ENCODE results near the gene SRD5A3. TPM values are rescaled to one million over a fixed set of nuclear protein-coding genes. Genes with fewer than 3 reads are reported as not detected.
"Not testable (repeated sequence)": the region's sequence is repeated elsewhere in the genome, so short reads cannot be mapped to it uniquely, and the experiment has no call there.

SRD5A3 gene
- total RNA-seq, 2 donors from 2014 or later: 5.4 to 6.4 TPM

GRCh38 chr4:55345054-55345453 is 988 bp upstream of the SRD5A3 start:
- H3K27ac ChIP-seq: no peak overlapping the region
- H3K9me3 ChIP-seq: no peaks in the 10 kb centered on the region
- DNase-seq (ENCODE audit: low spot score) (no peak), ATAC-seq (ENCODE audit: insufficient number of reproducible peaks, low FRiP score, low read depth) (no peak)
- no peaks in the 10 kb centered on the region for H3K27me3 ChIP-seq (replicated peaks; ENCODE audit: insufficient read depth)
- H3K36me3 ChIP-seq: no peaks in the 10 kb centered on the region
- H3K4me1 ChIP-seq (ENCODE audit: control insufficient read depth in 1 of 2, low read depth in 2 of 2): peaks cover 9 to 11% of the 10 kb centered on the region in 2 donors
- TF ChIP-seq CTCF (IDR thresholded peaks at IDR 0.05): no peak
- no peak overlapping the region for H3K4me3 ChIP-seq

GRCh38 chr4:55346851-55347255 is 811 bp downstream of the SRD5A3 start:
- peak overlapping the region; percentile 92 to 95 for H3K27ac ChIP-seq
- no peak for ATAC-seq (ENCODE audit: insufficient number of reproducible peaks, low FRiP score, low read depth)
- TF ChIP-seq CTCF (IDR thresholded peaks at IDR 0.05): no peak
- H3K9me3 ChIP-seq: no peaks in the 10 kb centered on the region
- H3K27me3 ChIP-seq (replicated peaks; ENCODE audit: insufficient read depth): no peaks in the 10 kb centered on the region
- peaks cover 9 to 11% of the 10 kb centered on the region in 2 donors for H3K4me1 ChIP-seq (ENCODE audit: control insufficient read depth in 1 of 2, low read depth in 2 of 2)
- H3K36me3 ChIP-seq: no peaks in the 10 kb centered on the region
- H3K4me3 ChIP-seq: peak overlapping the region; percentile 97
- no peak for DNase-seq (ENCODE audit: low spot score)

- Histone ChIP-seq H3K9me3 (no peaks in the 10 kb centered on the region), H3K27ac (peak overlapping the region; percentile 92 to 95), H3K4me3 (peak overlapping the region; percentile 97), H3K4me1 (ENCODE audit: control insufficient read depth in 1 of 2, low read depth in 2 of 2) (peaks cover 9 to 11% of the 10 kb centered on the region in 2 donors), H3K27me3 (replicated peaks; ENCODE audit: insufficient read depth) (no peaks in the 10 kb centered on the region), H3K36me3 (no peaks in the 10 kb centered on the region)
- ATAC-seq (ENCODE audit: insufficient number of reproducible peaks, low FRiP score, low read depth): no peak
- DNase-seq (ENCODE audit: low spot score): no peak
- no peak for TF ChIP-seq CTCF (IDR thresholded peaks at IDR 0.05)
Measured at GRCh38 chr4:55347610-55348228, 1.7 kb downstream of the SRD5A3 start.

- no peak overlapping the region for H3K27ac ChIP-seq
- TF ChIP-seq CTCF (IDR thresholded peaks at IDR 0.05): no peak
- no peak for ATAC-seq (ENCODE audit: insufficient number of reproducible peaks, low FRiP score, low read depth)
Measured at GRCh38 chr4:55348466-55348865, 2.4 kb downstream of the SRD5A3 start.

GRCh38 chr4:55350870-55351269 is 4.8 kb downstream of the SRD5A3 start:
- not testable (repeated sequence) for DNase-seq (ENCODE audit: low spot score); H3K36me3 ChIP-seq; H3K9me3 ChIP-seq; H3K27me3 ChIP-seq (replicated peaks; ENCODE audit: insufficient read depth); H3K27ac ChIP-seq; ATAC-seq (ENCODE audit: insufficient number of reproducible peaks, low FRiP score, low read depth); H3K4me3 ChIP-seq
- H3K4me1 ChIP-seq (ENCODE audit: control insufficient read depth in 1 of 2, low read depth in 2 of 2): peaks cover 9 to 11% of the 10 kb centered on the region in 2 donors

More at GRCh38 chr4:55348466-55348865, 2.4 kb downstream of the SRD5A3 start:
- Histone ChIP-seq H3K9me3 (no peaks in the 10 kb centered on the region), H3K4me1 (ENCODE audit: control insufficient read depth in 1 of 2, low read depth in 2 of 2) (peaks cover 9 to 11% of the 10 kb centered on the region in 2 donors), H3K4me3 (no peak overlapping the region), H3K36me3 (no peaks in the 10 kb centered on the region), H3K27me3 (replicated peaks; ENCODE audit: insufficient read depth) (no peaks in the 10 kb centered on the region)
- DNase-seq (ENCODE audit: low spot score): no peak

- Histone ChIP-seq H3K27me3 (replicated peaks; ENCODE audit: insufficient read depth) (no peaks in the 10 kb centered on the region), H3K36me3 (no peaks in the 10 kb centered on the region), H3K27ac (no peak overlapping the region), H3K4me1 (ENCODE audit: control insufficient read depth in 1 of 2, low read depth in 2 of 2) (peaks cover 9 to 10% of the 10 kb centered on the region in 2 donors), H3K4me3 (no peak overlapping the region), H3K9me3 (no peaks in the 10 kb centered on the region)
- TF ChIP-seq CTCF (IDR thresholded peaks at IDR 0.05): no peak
- ATAC-seq (ENCODE audit: insufficient number of reproducible peaks, low FRiP score, low read depth) (no peak), DNase-seq (ENCODE audit: low spot score) (no peak)
Measured at GRCh38 chr4:55351824-55352223, 5.8 kb downstream of the SRD5A3 start.
